Aorta (tissue), 5 donors: Measurements from ENCODE around the gene PRKCE. TPM values are rescaled to one million over a fixed set of nuclear protein-coding genes. Genes with fewer than 3 reads are reported as not detected.
A peak's percentile ranks its signal among the peaks of the same experiment; 100 is the strongest.

Source experiments
- ATAC-seq: fragments of 200-7000 bp; cut with Tn5 transposase; one replicate; pipeline ENCODE4 v1.9.1; 2022; ENCODE audit warnings: moderate library complexity; ENCODE audit not compliant: low FRiP score
- DNase-seq, 2 donors: peaks; one replicate each; pipeline ENCODE4 v3.0.0-alpha.2; 2020
- H3K27ac ChIP-seq, 2 donors: one replicate each; pipeline ENCODE4 v1.5.1; 2013; ENCODE audit warnings: low read length in 2 of 2, mild to moderate bottlenecking in 2 of 2, moderate library complexity in 2 of 2, control low read depth in 1 of 2, inconsistent platforms in 1 of 2, low read depth in 1 of 2
- H3K27me3 ChIP-seq, 2 donors: one replicate each; pipeline ENCODE4 v1.6.1; 2013; ENCODE audit warnings: control low read depth in 1 of 2, low read length in 1 of 2, mild to moderate bottlenecking in 1 of 2, moderate library complexity in 1 of 2; ENCODE audit not compliant: insufficient read depth in 2 of 2, control insufficient read depth in 1 of 2
- H3K36me3 ChIP-seq, 2 donors: one replicate each; pipeline ENCODE4 v1.6.1; 2013; ENCODE audit warnings: control low read depth in 1 of 2, low read length in 1 of 2, mild to moderate bottlenecking in 1 of 2; ENCODE audit not compliant: insufficient read depth in 2 of 2, control insufficient read depth in 1 of 2
- H3K4me1 ChIP-seq, 2 donors: one replicate each; pipeline ENCODE4 v1.6.1; 2013; ENCODE audit warnings: low read length in 2 of 2, control low read depth in 1 of 2, mild to moderate bottlenecking in 1 of 2, moderate library complexity in 1 of 2; ENCODE audit not compliant: insufficient read depth in 2 of 2, control insufficient read depth in 1 of 2
- H3K4me3 ChIP-seq, 2 donors: one replicate each; pipeline ENCODE4 v1.5.1; 2013; ENCODE audit warnings: low read length in 2 of 2, control low read depth in 1 of 2, mild to moderate bottlenecking in 1 of 2
- H3K9me3 ChIP-seq: one replicate; pipeline ENCODE4 v1.6.1; 2013; ENCODE audit warnings: mild to moderate bottlenecking, low read length; ENCODE audit not compliant: control insufficient read depth
- WGBS, 2 donors: extraction: QIAGEN DNeasy Blood & Tissue Kit; methylation state at CpG; one replicate each; pipeline ENCODE4 v1.1.7; 2013; 5-methylcytosine and 5-hydroxymethylcytosine counted together
- intact Hi-C, 2 donors: fragments of 100-400 bp; cut with DNase I; formaldehyde crosslinking; loops; one replicate each; pipeline versions ENCODE4 v1.14.2 to v1.15.0; 2022
- polyA plus RNA-seq, 2 donors: library from polyadenylated mRNA; stranded (reverse); fragments of 200-250 nt; gene quantifications; one replicate each; pipeline ENCODE4 v1.2.3, GENCODE V29; 2013
- total RNA-seq, 2 donors: library from RNA; stranded (reverse); fragmentation: NEBNext Ultra II Directional; extraction: Animal tissue kit (Norgen Biotek cat#: 25700); gene quantifications; one replicate each; pipeline ENCODE4 v1.2.1, GENCODE V29; 2021
- donor health status: healthy with polysubstance abuse.
- donor health status: Bipolar disorder and iron deficiency.
- donor health status: DM: no; HTN: no; CAD: no.
- donor health status: DM: no; HTN: no; CAD: no.
- donor health status: DM: yes; HTN: yes; CAD: no.

Gene PRKCE
- total and polyA plus RNA-seq, 4 donors: 1.5 to 23.8 (median 11.2) TPM

- Histone ChIP-seq H3K36me3 (no peaks in the 10 kb centered on the region), H3K4me1 (no peaks in the 10 kb centered on the region), H3K27ac (no peak overlapping the region), H3K27me3 (no peaks in the 10 kb centered on the region), H3K4me3 (no peak overlapping the region), H3K9me3 (no peaks in the 10 kb centered on the region)
- intact Hi-C loops: no loop called here
- 85 to 92% methylated on average over 5 of the region's 5 CpGs for WGBS, 2 donors
- ATAC-seq (no peak), DNase-seq (no peak)
These were observed 167.1 kb downstream of the PRKCE start for GRCh38 chr2:45818591-45818990.

- H3K9me3 ChIP-seq: no peaks in the 10 kb centered on the region
- no peaks in the 10 kb centered on the region for H3K4me1 ChIP-seq
- intact Hi-C loops: no loop called here
- no peaks in the 10 kb centered on the region for H3K36me3 ChIP-seq
- no peak for ATAC-seq
- WGBS, 2 donors: 97 to 98% methylated on average over 7 of the region's 7 CpGs
- H3K4me3 ChIP-seq: no peak overlapping the region
- no peaks in the 10 kb centered on the region for H3K27me3 ChIP-seq
- H3K27ac ChIP-seq: no peak overlapping the region
- DNase-seq: no peak
These were observed 168.6 kb downstream of the PRKCE start for GRCh38 chr2:45820048-45820447.

GRCh38 chr2:45821558-45822271 is 170.2 kb downstream of the PRKCE start:
- 51 to 52% methylated on average over 9 of the region's 9 CpGs for WGBS, 2 donors
- H3K27ac ChIP-seq: peak overlapping the region in 1 of 2 donors; percentile 64
- H3K4me3 ChIP-seq: no peak overlapping the region
- no peaks in the 10 kb centered on the region for H3K9me3 ChIP-seq
- intact Hi-C loops: no loop called here
- ATAC-seq (peak; percentile 33), DNase-seq (peak in 1 of 2 donors; percentile 50)
- no peaks in the 10 kb centered on the region for H3K4me1 ChIP-seq
- no peaks in the 10 kb centered on the region for H3K27me3 ChIP-seq
- H3K36me3 ChIP-seq: no peaks in the 10 kb centered on the region

GRCh38 chr2:45822272-45822630 is 170.8 kb downstream of the PRKCE start:
- ATAC-seq: no peak
- DNase-seq: no peak
- Histone ChIP-seq H3K27me3 (no peaks in the 10 kb centered on the region), H3K4me1 (peaks cover 0 to 4% of the 10 kb centered on the region in 2 donors), H3K27ac (peak overlapping the region in 1 of 2 donors; percentile 64), H3K9me3 (no peaks in the 10 kb centered on the region), H3K4me3 (no peak overlapping the region), H3K36me3 (no peaks in the 10 kb centered on the region)
- intact Hi-C loops: no loop called here
- 58 to 61% methylated on average over 5 of the region's 5 CpGs for WGBS, 2 donors

GRCh38 chr2:45823723-45824206 is 172.3 kb downstream of the PRKCE start:
- Histone ChIP-seq H3K27ac (peak overlapping the region; percentile 68 to 70), H3K4me3 (no peak overlapping the region), H3K36me3 (no peaks in the 10 kb centered on the region), H3K4me1 (peaks cover 0 to 5% of the 10 kb centered on the region in 2 donors), H3K27me3 (no peaks in the 10 kb centered on the region), H3K9me3 (no peaks in the 10 kb centered on the region)
- intact Hi-C loops: no loop called here
- DNase-seq (peak; percentile 89 to 91), ATAC-seq (peak; percentile 92)
- WGBS, 2 donors: 1 to 10% methylated on average over 4 of the region's 4 CpGs

GRCh38 chr2:45825001-45825651 is 173.7 kb downstream of the PRKCE start:
- intact Hi-C loops: no loop called here

GRCh38 chr2:45826460-45826859 is 175.0 kb downstream of the PRKCE start:
- 59 to 95% methylated on average over 6 of the region's 6 CpGs for WGBS, 2 donors
- Histone ChIP-seq H3K27me3 (no peaks in the 10 kb centered on the region), H3K4me1 (peaks cover 0 to 5% of the 10 kb centered on the region in 2 donors), H3K4me3 (no peak overlapping the region), H3K36me3 (no peaks in the 10 kb centered on the region), H3K9me3 (no peaks in the 10 kb centered on the region), H3K27ac (no peak overlapping the region)
- intact Hi-C loops: no loop called here
- ATAC-seq (no peak), DNase-seq (no peak)

More at GRCh38 chr2:45825001-45825651, 173.7 kb downstream of the PRKCE start:
- no peak overlapping the region for H3K4me3 ChIP-seq
- 90 to 96% methylated on average over 6 of the region's 6 CpGs for WGBS, 2 donors
- no peaks in the 10 kb centered on the region for H3K36me3 ChIP-seq
- ATAC-seq (no peak), DNase-seq (no peak)
- H3K9me3 ChIP-seq: no peaks in the 10 kb centered on the region
- H3K27ac ChIP-seq: no peak overlapping the region
- H3K4me1 ChIP-seq: peaks cover 0 to 5% of the 10 kb centered on the region in 2 donors
- H3K27me3 ChIP-seq: no peaks in the 10 kb centered on the region

GRCh38 chr2:45826884-45827635 is 175.6 kb downstream of the PRKCE start:
- no peak for ATAC-seq
- intact Hi-C loops: no loop called here
- Histone ChIP-seq H3K27ac (no peak overlapping the region), H3K36me3 (no peaks in the 10 kb centered on the region), H3K4me1 (peaks cover 0 to 5% of the 10 kb centered on the region in 2 donors), H3K9me3 (no peaks in the 10 kb centered on the region), H3K27me3 (no peaks in the 10 kb centered on the region), H3K4me3 (no peak overlapping the region)
- 47 to 62% methylated on average over 10 of the region's 10 CpGs for WGBS, 2 donors
- DNase-seq: peak; percentile 73 to 85
